ENCODE data around the gene CD14. TPM values are rescaled to one million over a fixed set of nuclear protein-coding genes. Genes with fewer than 3 reads are reported as not detected.
"Not testable (repeated sequence)": the region's sequence is repeated elsewhere in the genome, so short reads cannot be mapped to it uniquely, and the experiment has no call there.

The CD14 gene
- total RNA-seq, 1 experiment from 2014 or later, result 0.79 TPM

DNA sequence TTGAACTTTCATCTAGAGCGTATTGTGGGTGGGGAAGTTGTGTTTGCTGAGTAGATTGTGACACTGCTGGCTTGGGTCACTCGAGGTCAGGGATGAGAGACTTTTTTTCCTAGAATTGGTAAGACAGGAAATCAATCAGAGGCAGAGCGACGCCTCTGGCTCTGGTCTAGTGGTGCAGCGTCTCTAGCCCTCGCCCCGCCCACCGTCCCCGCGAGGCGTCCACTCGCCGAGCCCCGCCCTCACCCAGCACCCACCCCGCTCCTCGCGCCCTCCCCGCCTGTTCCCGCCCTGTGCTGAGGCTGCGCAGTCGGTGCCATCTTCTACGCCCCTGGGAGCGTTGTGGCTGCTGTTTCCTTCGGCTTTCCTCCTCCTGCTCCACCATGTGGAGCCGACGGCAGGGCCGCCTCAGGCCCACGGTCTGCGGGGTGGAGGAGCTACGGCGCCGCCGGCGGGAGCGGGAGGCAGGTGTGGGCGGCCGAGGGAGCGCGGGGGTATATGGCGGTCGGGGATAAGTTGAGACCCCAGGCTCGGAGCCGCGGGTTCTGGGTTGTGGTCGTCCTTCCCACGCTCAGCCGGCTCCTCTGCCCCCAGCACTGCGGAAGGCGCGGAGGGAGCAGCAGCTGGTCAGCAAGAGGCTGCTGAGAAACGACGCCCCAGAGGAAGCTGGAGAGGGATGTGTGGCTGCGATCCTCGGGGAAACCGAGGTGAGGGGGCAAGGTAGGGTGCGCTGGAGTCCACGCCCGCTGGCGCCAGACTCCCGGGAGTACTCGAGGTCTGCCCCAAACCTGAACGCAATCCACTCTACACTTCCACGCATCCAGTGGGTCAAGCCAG is 6.4 kb upstream of the CD14 start, which contains the start of gene TMCO6:
Gene TMCO6 (plus strand): TSS at position 304 of the 834 bp plus-strand sequence. CDS start 77 bp downstream, at position 381.
- CTCF ChIA-PET, result interaction anchor here (0.5 to 2.4 kb wide), 28 partner anchors 8 to 538 kb away, joined by 3 to 29 read pairs (median 4); partner anchors contain the start of genes APBB3, EIF4EBP3, IK and NDUFA2
- no TSS peak for BruUV-seq (replicated peaks)
- Mint-ChIP-seq H3K36me3 (ENCODE audit: insufficient read depth, unreplicated experiment) (peaks cover 14% of the 10 kb centered on the region), H3K27me3 (ENCODE audit: insufficient read depth, unreplicated experiment) (no peaks in the 10 kb centered on the region), H3K9me3 (ENCODE audit: unreplicated experiment) (no peaks in the 10 kb centered on the region), H3K27ac (ENCODE audit: low read depth, unreplicated experiment) (peak within 1 kb of the TSS; percentile 92), H3K4me3 (ENCODE audit: unreplicated experiment) (peak within 1 kb of the TSS; percentile 83), H3K4me1 (ENCODE audit: insufficient read depth, unreplicated experiment) (peaks cover 36% of the 10 kb centered on the region)
- DNase-seq (ENCODE audit: unreplicated experiment), result peak; percentile 99
- intact Hi-C loops (cut with micrococcal nuclease), result loop anchor here (1.0 to 2.0 kb wide), 5 partner anchors 32 to 267 kb away; partner anchors contain the start of genes APBB3, EIF4EBP3 and SLC35A4
- POLR2A ChIA-PET, result interaction anchor here (0.7 to 11.2 kb wide), 34 partner anchors 8 to 403 kb away, joined by 3 to 143 read pairs (median 5); partner anchors contain the start of genes ANKHD1, APBB3, EIF4EBP3 and HARS1
- TF ChIP-seq, protein P1, sequence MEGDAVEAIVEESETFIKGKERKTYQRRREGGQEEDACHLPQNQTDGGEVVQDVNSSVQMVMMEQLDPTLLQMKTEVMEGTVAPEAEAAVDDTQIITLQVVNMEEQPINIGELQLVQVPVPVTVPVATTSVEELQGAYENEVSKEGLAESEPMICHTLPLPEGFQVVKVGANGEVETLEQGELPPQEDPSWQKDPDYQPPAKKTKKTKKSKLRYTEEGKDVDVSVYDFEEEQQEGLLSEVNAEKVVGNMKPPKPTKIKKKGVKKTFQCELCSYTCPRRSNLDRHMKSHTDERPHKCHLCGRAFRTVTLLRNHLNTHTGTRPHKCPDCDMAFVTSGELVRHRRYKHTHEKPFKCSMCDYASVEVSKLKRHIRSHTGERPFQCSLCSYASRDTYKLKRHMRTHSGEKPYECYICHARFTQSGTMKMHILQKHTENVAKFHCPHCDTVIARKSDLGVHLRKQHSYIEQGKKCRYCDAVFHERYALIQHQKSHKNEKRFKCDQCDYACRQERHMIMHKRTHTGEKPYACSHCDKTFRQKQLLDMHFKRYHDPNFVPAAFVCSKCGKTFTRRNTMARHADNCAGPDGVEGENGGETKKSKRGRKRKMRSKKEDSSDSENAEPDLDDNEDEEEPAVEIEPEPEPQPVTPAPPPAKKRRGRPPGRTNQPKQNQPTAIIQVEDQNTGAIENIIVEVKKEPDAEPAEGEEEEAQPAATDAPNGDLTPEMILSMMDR (IDR thresholded peaks at IDR 0.05; ENCODE audit: unreplicated experiment), result peak; percentile 78

- H3K27ac Mint-ChIP-seq (ENCODE audit: low read depth, unreplicated experiment), result peak overlapping the region; percentile 92
- H3K9me3 Mint-ChIP-seq (ENCODE audit: unreplicated experiment); DNase-seq (ENCODE audit: unreplicated experiment); H3K27me3 Mint-ChIP-seq (ENCODE audit: insufficient read depth, unreplicated experiment); BruUV-seq (replicated peaks): not testable (repeated sequence)
- intact Hi-C loops (cut with micrococcal nuclease), result loop anchor here (1.0 to 2.0 kb wide), 5 partner anchors 32 to 266 kb away; partner anchors contain the start of genes APBB3, EIF4EBP3 and SLC35A4
- peaks cover 10% of the 10 kb centered on the region for H3K36me3 Mint-ChIP-seq (ENCODE audit: insufficient read depth, unreplicated experiment)
- ChIA-PET POLR2A (interaction anchor here (0.7 to 11.2 kb wide), 23 partner anchors 8 to 403 kb away, joined by 3 to 143 read pairs (median 6); partner anchors contain the start of genes ANKHD1, APBB3, EIF4EBP3 and HARS1), CTCF (interaction anchor here (0.5 to 2.4 kb wide), 20 partner anchors 9 to 538 kb away, joined by 3 to 29 read pairs (median 3); partner anchors contain the start of genes APBB3, EIF4EBP3, IK and NDUFA2)
- H3K4me3 Mint-ChIP-seq (ENCODE audit: unreplicated experiment), result peak overlapping the region; percentile 83
- H3K4me1 Mint-ChIP-seq (ENCODE audit: insufficient read depth, unreplicated experiment), result peaks cover 40% of the 10 kb centered on the region
These were observed 5.8 kb upstream of the CD14 start for GRCh38 chr5:140638898-140639147.

- peak overlapping the region; percentile 92 for H3K27ac Mint-ChIP-seq (ENCODE audit: low read depth, unreplicated experiment)
- intact Hi-C loops (cut with micrococcal nuclease), result loop anchor here (2.0 kb wide), 1 partner anchor 265 kb away; no protein-coding TSS in a partner anchor
- H3K36me3 Mint-ChIP-seq (ENCODE audit: insufficient read depth, unreplicated experiment), result no peaks in the 10 kb centered on the region
- H3K9me3 Mint-ChIP-seq (ENCODE audit: unreplicated experiment), result no peaks in the 10 kb centered on the region
- no peak overlapping the region for H3K4me3 Mint-ChIP-seq (ENCODE audit: unreplicated experiment)
- H3K4me1 Mint-ChIP-seq (ENCODE audit: insufficient read depth, unreplicated experiment), result peaks cover 44% of the 10 kb centered on the region
- no TSS peak for BruUV-seq (replicated peaks)
- TF ChIP-seq, protein P1 (IDR thresholded peaks at IDR 0.05; ENCODE audit: unreplicated experiment), result no peak
- ChIA-PET POLR2A (interaction anchor here (0.6 to 11.2 kb wide), 8 partner anchors 10 to 91 kb away, joined by 3 to 143 read pairs (median 16); partner anchors contain the start of genes APBB3, EIF4EBP3, IK and NDUFA2), CTCF (interaction anchor here (1.2 to 4.0 kb wide), 5 partner anchors 10 to 84 kb away, joined by 3 to 41 read pairs (median 17); partner anchors contain the start of genes APBB3, IK, NDUFA2 and SLC35A4)
- no peak for DNase-seq (ENCODE audit: unreplicated experiment)
- H3K27me3 Mint-ChIP-seq (ENCODE audit: insufficient read depth, unreplicated experiment), result no peaks in the 10 kb centered on the region
These were observed 4.6 kb upstream of the CD14 start for GRCh38 chr5:140637371-140638100.
